ENCODE results near the gene TAGLN3.
"Not testable (repeated sequence)": the region's sequence is repeated elsewhere in the genome, so short reads cannot be mapped to it uniquely, and the experiment has no call there.

Gene TAGLN3

DNA sequence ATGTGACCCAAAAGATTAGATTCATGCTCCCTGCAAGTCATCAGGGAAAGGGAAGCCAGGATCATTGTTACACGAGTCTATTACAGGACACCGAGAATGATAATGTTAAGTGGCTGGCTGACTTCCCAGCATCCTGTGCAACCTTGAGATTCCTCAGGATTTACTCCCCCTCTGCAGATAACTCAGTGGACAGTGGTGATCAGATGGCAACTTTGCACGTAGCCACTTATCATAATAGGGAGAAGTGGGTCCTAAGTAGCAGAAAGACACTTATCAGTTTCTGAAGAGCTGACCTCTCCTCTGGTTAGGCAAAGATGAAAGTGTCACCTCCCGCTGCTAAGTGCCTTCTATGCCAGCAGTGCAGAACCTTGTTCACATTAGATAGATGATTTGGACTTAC is 29.1 kb downstream of the TAGLN3 start:
- DNase-seq (ENCODE audit: extremely low read depth, low read depth), result no peak
- TF ChIP-seq, protein P1, sequence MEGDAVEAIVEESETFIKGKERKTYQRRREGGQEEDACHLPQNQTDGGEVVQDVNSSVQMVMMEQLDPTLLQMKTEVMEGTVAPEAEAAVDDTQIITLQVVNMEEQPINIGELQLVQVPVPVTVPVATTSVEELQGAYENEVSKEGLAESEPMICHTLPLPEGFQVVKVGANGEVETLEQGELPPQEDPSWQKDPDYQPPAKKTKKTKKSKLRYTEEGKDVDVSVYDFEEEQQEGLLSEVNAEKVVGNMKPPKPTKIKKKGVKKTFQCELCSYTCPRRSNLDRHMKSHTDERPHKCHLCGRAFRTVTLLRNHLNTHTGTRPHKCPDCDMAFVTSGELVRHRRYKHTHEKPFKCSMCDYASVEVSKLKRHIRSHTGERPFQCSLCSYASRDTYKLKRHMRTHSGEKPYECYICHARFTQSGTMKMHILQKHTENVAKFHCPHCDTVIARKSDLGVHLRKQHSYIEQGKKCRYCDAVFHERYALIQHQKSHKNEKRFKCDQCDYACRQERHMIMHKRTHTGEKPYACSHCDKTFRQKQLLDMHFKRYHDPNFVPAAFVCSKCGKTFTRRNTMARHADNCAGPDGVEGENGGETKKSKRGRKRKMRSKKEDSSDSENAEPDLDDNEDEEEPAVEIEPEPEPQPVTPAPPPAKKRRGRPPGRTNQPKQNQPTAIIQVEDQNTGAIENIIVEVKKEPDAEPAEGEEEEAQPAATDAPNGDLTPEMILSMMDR (IDR thresholded peaks at IDR 0.05; ENCODE audit: low read depth, low read length, missing control alignments), result no peak
- no peak overlapping the region for H3K4me3 ChIP-seq (replicated peaks; ENCODE audit: low read depth, low read length)

DNA sequence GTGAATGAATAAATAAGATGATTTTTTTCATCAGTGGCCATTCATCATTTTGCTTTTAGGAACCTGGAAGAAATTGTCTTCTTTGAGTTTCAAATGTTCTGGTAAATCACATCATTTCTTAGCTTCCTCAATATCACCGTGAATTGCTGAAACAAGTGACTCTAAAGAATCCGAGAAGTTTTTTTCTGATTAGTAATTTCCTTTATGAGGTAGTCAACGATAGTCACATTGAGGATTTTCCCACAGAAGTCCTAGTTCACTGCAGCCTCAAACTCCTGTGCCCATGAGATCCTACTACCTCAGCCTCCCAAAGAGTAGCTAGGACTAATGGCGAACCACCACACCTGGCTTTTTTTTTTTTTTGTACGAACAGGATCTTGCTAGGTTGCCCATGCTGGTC is 32.2 kb downstream of the TAGLN3 start:
- DNase-seq (ENCODE audit: extremely low read depth, low read depth), result no peak
- TF ChIP-seq, protein P1 (IDR thresholded peaks at IDR 0.05; ENCODE audit: low read depth, low read length, missing control alignments), result no peak

DNA sequence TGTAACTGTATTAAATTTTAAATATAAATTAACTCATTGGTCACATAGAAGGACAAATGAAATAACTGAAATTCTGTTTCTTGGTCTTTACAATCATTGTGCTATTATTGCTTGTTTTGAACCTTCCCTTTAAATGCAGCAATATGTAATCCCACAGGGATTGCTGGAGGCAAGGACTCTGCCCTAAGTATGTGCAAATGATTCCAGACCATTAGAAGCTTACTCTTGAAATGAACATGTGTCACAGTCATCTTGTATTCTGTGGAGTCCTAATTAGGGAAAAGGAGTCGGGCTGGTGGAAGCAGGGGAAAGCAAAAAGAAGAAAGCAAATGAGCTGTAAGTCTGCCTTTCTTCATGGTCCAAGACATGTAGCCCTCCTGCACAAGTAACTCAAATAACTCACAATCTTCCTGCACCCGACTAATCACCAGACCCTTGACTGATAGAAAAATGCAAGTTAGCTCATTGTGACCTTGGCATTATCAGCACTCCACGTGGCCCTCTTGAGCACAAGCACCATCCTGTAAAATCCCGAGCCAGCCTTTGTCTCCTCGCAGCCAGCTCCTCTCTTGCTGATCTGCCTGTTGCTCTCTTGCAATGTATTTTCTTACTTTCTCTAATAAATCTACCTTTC is 33.5 kb downstream of the TAGLN3 start:
- no peak overlapping the region for H3K4me3 ChIP-seq (replicated peaks; ENCODE audit: low read depth, low read length)
- no peak for DNase-seq (ENCODE audit: extremely low read depth, low read depth)
- TF ChIP-seq, protein P1 (IDR thresholded peaks at IDR 0.05; ENCODE audit: low read depth, low read length, missing control alignments), result no peak

More for the DNA sequence above, 32.2 kb downstream of the TAGLN3 start:
- no peak overlapping the region for H3K4me3 ChIP-seq (replicated peaks; ENCODE audit: low read depth, low read length)

DNA sequence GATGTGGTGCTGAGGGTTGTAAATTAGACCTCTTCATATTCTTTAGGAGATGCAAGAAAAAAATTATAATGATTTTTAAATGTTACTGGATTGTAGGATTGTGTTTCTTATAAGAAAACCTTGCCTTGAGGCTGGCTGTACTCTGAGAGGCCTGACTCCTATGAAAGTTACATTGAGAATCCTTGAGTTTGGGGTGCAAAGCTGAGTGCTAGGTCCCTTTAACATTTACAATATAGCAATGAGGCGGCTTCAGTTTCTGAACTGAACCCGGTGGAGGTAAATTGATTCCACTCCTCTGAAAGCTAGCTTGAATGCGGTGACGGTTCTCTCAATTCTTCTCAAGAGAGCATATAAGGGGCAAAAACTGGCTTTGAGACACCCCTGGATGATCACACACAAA is 35.7 kb downstream of the TAGLN3 start, which contains the start of gene TMPRSS7:
Gene TMPRSS7 (plus strand): TSS at position 301 of the 400 bp plus-strand sequence. CDS start 110 bp downstream, outside the sequence.
- TF ChIP-seq, protein P1 (IDR thresholded peaks at IDR 0.05; ENCODE audit: low read depth, low read length, missing control alignments), result no peak
- no peak within 1 kb of the TSS for H3K4me3 ChIP-seq (replicated peaks; ENCODE audit: low read depth, low read length)
- DNase-seq (ENCODE audit: extremely low read depth, low read depth), result no peak

DNA sequence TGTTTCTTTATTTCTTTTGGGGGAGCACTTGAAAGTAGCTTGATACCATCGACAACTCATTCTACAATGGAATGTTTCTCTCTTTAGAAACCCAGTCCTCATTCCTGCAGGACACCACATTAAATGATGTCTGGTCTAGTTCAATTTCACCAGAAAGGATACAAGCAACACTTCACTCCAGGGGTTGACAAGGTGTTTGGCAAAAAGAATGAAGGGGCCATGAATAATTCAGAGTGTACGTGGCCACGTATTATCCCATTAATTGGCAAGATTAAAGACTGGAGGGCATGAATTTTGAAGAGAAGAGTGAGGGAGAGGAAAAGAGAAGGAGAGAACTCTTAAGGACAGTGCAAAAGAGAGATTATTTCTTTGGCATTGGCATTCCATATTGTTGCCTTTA is 36.5 kb downstream of the TAGLN3 start:
- TF ChIP-seq, protein P1 (IDR thresholded peaks at IDR 0.05; ENCODE audit: low read depth, low read length, missing control alignments), result no peak
- no peak overlapping the region for H3K4me3 ChIP-seq (replicated peaks; ENCODE audit: low read depth, low read length)
- DNase-seq (ENCODE audit: extremely low read depth, low read depth), result no peak

DNA sequence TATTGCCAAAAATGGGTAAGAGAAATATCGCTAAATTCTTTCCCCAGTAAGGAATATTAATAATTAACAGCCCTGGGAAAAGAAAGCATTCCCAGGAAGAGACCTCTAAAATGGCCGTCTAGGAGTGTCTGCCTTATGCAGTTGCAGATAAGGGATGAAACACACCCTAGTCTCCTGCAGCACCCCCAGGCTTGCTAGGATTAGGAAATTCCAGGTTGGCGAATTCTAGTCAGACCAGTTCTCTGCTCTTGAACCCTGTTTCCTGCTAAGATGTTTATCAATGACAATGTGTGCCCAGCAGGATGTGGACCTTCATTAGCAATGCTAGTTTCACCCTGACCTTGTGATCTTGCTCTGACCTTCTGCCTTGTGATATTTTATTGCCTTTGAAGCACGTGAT is 38.5 kb downstream of the TAGLN3 start:
- not testable (repeated sequence) for H3K4me3 ChIP-seq (replicated peaks; ENCODE audit: low read depth, low read length)

DNA sequence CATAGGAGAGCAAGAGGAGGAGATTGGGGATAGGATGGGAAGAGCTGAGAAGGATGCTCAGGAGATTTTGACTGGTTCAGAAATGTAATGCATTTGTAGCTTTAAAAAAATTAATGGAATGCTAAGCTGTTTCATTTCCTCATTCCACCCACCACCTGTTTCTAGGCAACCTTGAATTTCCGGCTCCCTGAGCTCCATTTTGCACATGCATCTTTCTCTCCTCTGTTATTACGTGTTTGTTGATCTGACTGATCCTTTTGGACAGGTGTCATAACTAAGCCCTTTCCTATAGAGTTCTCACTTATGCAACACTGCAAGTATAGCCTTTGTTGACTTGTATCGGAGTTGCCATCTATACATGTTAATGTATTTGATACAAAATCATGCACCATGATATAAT is 40.1 kb downstream of the TAGLN3 start:
- H3K4me3 ChIP-seq (replicated peaks; ENCODE audit: low read depth, low read length), result no peak overlapping the region
- no peak for DNase-seq (ENCODE audit: extremely low read depth, low read depth)
- TF ChIP-seq, protein P1 (IDR thresholded peaks at IDR 0.05; ENCODE audit: low read depth, low read length, missing control alignments), result no peak

More for the DNA sequence above, 38.5 kb downstream of the TAGLN3 start:
- DNase-seq (ENCODE audit: extremely low read depth, low read depth), result not testable (repeated sequence)

All from HFF-Myc (cell line).